Epithelial cell of prostate (primary cell): ENCODE measurements around the gene NUDT16.

Source experiments
- DNase-seq: peaks from one replicate; pipeline ENCODE4 v3.0.0-alpha.2; 2011; ENCODE audit warnings: low read depth, low spot score
- H3K27ac ChIP-seq: fragments of 450-650 bp; 2 replicates; pipeline ENCODE4 v1.5.1; 2017; ENCODE audit warnings: mild to moderate bottlenecking

The NUDT16 gene

DNA sequence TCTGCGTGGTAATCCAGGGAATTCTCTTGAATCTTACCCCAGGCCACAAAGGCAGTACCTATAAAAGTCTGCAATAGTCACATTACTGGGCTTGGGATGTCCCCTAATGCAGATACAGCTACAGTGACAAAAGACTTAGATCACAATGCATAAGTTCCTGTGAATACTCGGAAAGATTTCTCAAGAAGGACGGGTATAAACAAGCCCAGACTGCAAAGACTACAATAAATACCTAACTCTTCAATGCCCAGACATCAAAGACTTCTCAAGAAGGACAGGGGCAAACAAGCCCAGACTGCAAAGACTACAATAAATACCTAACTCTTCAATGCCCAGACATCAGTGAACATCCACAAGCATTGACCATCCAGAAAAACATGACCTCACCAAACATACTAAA lies 50.9 kb downstream of the NUDT16 start:
- peak; percentile 22 for DNase-seq

DNA sequence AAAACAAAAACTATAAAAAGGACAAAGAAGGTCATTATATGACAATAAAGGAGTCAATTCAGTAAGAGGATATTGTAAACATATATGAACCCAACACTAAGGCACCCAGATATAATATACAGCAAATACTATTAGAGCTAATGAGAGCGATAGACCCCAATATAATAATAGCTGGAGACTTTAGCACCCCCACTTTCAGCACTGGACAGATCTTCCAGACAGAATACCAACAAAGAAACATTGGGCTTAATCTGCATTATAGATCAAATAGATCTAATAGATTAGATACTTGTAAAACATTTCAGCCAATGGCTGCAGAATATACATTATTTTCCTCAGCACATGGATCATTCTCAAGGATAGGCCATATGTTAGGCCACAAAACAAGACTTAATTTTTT lies 53.4 kb downstream of the NUDT16 start:
- H3K27ac ChIP-seq: no peak overlapping the region
- DNase-seq: no peak

More for the DNA sequence above, 50.9 kb downstream of the NUDT16 start:
- H3K27ac ChIP-seq: no peak overlapping the region
